ENCODE measurements around the gene SNX32.

- peak; percentile 99 to 100 for TF ChIP-seq CTCF (conservative IDR thresholded peaks at IDR 0.05 in 1 of 2, IDR thresholded peaks at IDR 0.05 in 1 of 2; ENCODE audit: extremely low read depth in 1 of 2, insufficient read depth in 1 of 2, low read depth in 1 of 2, low read length in 2 of 2)
- TF ChIP-seq EZH2 (IDR thresholded peaks at IDR 0.05; ENCODE audit: borderline replicate concordance, low read length) = no peak
Observed at GRCh38 chr11:65884716-65885092, 50.9 kb downstream of the SNX32 start.
